NCI-H446 treated with DMSO at 0.1 percent for 48 hours (cell line): Measurements from ENCODE around the gene SH2B3.
"Not testable (repeated sequence)": the region's sequence is repeated elsewhere in the genome, so short reads cannot be mapped to it uniquely, and the experiment has no call there.

ENCODE experiments used
- DNase-seq: peaks from one replicate; lab custom pipeline; 2025; lab: John Stamatoyannopoulos, UW

Gene SH2B3

DNA sequence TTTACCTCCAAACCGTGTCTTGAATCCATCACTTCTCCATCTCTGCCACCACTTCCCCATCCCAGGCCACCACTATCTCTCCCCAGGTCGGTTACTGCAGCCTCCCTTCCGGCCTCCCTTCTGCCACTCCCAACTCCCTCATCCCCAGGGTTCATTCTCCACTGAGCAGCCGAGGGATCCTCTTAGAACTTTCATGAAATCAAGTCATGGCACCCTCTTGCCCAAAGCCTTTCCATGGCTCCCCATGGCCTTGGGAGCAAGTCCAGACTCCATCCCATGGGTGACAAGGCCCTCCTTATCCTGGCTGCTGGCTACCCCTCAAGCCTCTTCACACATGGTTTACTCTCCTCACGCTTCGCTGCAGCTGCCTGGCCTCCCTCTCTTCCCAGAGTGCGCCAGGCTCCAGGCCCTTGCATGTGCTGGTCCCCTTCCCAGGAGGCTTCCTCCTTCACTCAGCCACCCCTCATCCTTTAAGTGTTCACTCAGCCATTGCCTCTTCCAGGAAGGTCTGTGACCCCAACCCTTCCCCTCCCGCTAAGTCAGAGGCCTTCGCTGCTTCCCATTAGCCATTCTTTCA is 17.9 kb upstream of the SH2B3 start:
- no peak for DNase-seq

DNA sequence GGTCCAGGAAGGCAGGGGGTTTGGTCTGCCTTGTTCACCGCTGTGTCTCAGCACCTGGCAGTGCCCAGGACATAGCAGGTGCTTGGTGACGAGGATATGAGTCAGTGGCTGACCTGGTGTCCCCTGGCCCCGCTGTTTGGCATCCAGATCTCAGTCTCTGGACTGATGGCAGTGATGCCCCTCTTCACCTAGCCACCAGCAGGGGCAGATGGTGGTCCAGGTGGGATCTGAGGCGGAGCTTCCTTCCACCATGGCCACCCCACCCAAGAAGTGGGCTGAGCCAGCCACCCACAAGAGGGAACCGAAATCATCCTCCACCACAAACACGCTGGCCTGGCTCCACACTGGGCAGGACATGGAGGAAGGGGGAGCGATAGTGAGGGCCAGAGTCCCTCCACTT is 16.1 kb upstream of the SH2B3 start:
- DNase-seq, result no peak

DNA sequence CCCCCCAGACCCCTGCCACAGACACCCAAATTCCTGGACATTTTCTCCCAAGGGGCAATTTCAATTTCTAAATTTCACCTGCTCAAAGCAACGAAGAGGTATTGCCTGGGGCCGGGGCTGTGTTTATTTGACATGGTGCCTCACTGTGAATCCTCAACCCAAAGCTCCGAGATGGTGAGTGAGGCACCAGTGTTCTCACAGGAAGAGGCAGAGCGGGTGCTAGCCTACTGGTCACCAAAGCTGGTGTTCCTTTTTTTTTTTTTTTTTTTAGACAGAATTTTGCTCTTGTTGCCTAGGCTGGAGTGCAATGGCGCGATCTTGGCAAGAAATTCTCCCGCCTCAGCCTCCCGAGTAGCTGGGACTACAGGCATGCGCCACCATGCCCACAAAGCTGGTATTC is 14.8 kb upstream of the SH2B3 start:
- no peak for DNase-seq

GRCh38 chr12:111393700-111394300 is 11.9 kb upstream of the SH2B3 start:
- no peak for DNase-seq

- DNase-seq, result no peak
These were observed 11.2 kb upstream of the SH2B3 start for GRCh38 chr12:111394480-111394879.

GRCh38 chr12:111395336-111396187 is 10.2 kb upstream of the SH2B3 start:
- DNase-seq, result no peak

- not testable (repeated sequence) for DNase-seq
These were observed 9.5 kb upstream of the SH2B3 start for GRCh38 chr12:111396271-111396670.

- DNase-seq, result peak; percentile 24
These were observed 8.8 kb upstream of the SH2B3 start for GRCh38 chr12:111396726-111397445.

GRCh38 chr12:111398530-111398929 is 7.2 kb upstream of the SH2B3 start:
- no peak for DNase-seq

- DNase-seq, result not testable (repeated sequence)
These were observed 5.8 kb upstream of the SH2B3 start for GRCh38 chr12:111399741-111400404.

DNA sequence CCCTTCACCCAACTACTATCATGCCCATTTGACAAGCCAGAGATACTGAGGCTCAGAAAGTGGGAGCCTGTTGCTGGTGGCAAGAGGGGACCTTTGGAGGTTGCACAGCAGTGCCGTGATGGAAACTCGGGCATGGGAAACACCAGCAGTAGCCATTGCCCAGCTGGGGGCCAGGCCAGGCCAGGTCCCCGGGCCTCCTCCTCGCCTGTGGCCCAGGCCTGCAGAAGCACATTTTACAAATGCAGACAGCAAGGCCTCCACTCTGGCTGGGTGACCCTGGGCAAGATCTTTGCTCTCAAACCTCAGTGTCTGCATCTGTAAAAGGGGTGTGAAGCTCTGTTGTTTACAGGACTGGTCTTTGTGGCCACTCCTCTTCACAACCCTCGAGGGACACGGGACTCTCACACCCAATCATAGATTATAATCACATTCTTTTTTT is 4.5 kb upstream of the SH2B3 start:
- DNase-seq, result no peak

DNA sequence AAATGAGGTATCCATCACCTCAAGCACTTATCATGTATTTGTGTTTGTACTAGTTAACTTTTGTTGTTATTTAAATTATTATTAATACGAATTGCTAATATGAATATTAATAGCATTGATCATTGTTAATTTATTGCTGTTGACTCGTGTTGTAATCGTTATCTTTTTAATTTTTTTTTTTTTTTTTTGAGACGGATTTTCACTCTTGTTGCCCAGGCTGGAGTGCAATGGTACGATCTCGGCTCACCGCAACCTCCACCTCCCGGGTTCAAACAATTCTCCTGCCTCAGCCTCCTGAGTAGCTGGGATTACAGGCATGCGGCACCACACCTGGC is 3.3 kb upstream of the SH2B3 start:
- DNase-seq, result not testable (repeated sequence)

GRCh38 chr12:111404362-111405148 is 1.2 kb upstream of the SH2B3 start:
- no peak for DNase-seq

GRCh38 chr12:111405149-111405858 is 419 bp upstream of the SH2B3 start:
- DNase-seq, result peak; percentile 58

GRCh38 chr12:111406474-111407376 is 1.0 kb downstream of the SH2B3 start:
- no peak for DNase-seq

DNA sequence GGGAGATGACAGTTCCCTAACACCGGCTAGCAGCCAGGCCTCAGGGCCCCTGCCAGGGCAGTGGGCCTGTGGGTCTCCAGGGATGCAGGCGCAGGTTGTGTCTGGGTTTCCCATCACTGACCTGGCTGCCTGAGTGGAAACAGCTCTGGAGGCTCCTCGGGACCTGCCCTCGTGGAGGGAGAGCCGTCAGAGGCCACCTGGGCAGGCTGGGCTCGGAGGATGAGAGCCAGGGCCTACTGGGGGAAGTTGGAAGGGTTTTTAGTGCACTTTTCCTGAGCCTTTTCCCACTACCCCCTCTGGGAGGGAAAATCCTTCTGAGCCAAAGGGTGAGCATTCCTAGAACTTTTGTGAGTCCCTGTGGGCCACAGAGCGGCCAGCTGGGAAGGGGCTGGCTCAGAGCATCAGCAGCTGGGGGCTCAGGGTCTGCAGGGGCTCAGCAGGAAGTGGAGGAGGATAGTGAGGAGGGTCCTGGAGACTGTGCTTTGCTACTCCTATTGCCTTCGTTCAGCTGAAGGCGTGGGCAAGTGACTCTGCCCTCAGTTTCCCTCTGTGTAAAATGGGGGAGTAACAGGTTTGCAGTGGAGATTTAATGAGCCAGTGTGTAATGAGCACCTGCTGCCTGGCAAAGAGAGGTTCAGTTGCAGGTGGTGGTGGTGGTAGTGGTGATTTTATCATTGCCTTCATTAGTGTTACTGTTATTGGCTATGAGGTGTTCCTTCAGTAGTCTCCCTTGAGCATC is 1.8 kb downstream of the SH2B3 start:
- no peak for DNase-seq

DNA sequence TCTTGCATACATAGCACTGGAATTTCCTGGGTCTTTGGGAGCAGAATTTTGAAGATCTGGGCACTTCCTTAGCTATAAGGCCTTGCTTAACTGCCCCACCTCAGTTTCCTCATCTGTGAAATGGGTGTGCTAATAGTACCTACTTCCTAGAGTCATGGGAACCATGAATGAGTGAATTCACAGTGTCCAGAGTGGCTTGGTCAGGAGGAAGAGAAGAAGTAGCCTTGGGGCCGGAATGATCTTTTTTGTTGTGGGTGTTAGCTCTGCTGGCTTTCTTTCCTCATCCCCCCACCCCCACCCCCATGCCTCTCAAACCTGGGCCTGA is 2.4 kb downstream of the SH2B3 start:
- no peak for DNase-seq

DNA sequence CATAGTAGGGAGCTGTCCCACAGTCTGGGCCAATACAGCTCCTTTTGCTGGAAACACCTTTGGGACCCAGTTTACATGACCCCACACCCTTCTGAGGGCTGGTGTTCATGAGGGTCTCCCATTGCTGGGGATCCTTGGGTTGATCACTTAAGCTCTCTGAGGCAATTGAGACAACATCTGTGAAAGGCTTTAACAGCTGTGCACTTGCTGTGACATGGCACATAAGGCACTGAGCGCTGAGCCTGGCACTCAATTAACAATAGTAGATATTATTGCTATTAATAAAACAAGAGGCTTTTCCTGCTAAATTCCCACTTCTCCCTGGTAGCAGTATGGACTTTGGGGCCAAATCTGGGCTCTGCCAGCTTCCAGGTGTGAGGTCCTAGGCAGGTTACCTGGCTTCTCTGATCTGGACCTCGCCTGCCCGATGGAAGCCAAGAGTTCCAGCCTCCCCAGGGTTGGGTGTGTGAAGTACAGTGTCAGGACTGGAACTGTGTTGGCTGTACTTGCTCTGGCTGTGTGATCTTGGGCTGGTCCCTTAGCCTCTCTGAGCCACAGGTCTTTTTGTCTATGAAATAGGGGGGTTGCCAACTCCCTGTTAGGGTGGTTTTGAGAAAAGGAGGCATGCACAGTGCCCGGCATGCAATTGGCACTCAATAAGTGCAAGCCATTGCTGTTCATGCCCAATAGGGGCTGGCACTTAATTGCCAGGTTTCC is 3.1 kb downstream of the SH2B3 start:
- no peak for DNase-seq
